Activated CD8-positive, alpha-beta T cell treated with anti-CD3 and anti-CD28 coated beads, Interleukin-2, amount 10 ng/mL, durations not matched to agents 7 days and 5 days (primary cell): Measurements from ENCODE around the gene NUDCD3. TPM values are rescaled to one million over a fixed set of nuclear protein-coding genes. Genes with fewer than 3 reads are reported as not detected.

Source experiments
- ATAC-seq: fragments of 150-1000 bp; cut with Tn5 transposase; one replicate; pipeline ENCODE4 v1.10.0; 2021; ENCODE audit warnings: moderate library complexity
- CTCF ChIA-PET: fragments of 350-600 bp; sonication (Branson Sonifier 250); formaldehyde crosslinking; loops from one replicate; lab custom pipeline; 2021; ENCODE audit warnings: antibody characterized with exemption; lab: Charles Lee
- POLR2A ChIA-PET: fragments of 350-600 bp; sonication (Branson Sonifier 250); formaldehyde crosslinking; loops from one replicate; lab custom pipeline; 2021; ENCODE audit warnings: antibody characterized with exemption; lab: Charles Lee
- DNase-seq: peaks from one replicate; pipeline ENCODE4 v3.0.0-alpha.2; 2020
- H3K27ac Mint-ChIP-seq: one replicate; pipeline ENCODE4 v1.8.0; 2021; ENCODE audit warnings: mild to moderate bottlenecking, mixed read lengths
- H3K27me3 Mint-ChIP-seq: one replicate; pipeline ENCODE4 v1.8.0; 2021; ENCODE audit warnings: low read depth, mixed read lengths
- H3K36me3 Mint-ChIP-seq: one replicate; pipeline ENCODE4 v1.8.0; 2021; ENCODE audit warnings: low read depth, mixed read lengths
- H3K4me1 Mint-ChIP-seq: one replicate; pipeline ENCODE4 v1.8.0; 2021; ENCODE audit warnings: low read depth, mixed read lengths
- H3K4me3 Mint-ChIP-seq: one replicate; pipeline ENCODE4 v1.8.0; 2021; ENCODE audit warnings: mild to moderate bottlenecking, mixed read lengths
- H3K9me3 Mint-ChIP-seq: one replicate; pipeline ENCODE4 v1.8.0; 2022; ENCODE audit warnings: mixed read lengths; ENCODE audit not compliant: insufficient read depth
- total RNA-seq, 2 experiments: library from RNA; stranded (reverse); gene quantifications; one replicate each; pipeline ENCODE4 v1.2.3, GENCODE V29; 2021

Gene NUDCD3
- total RNA-seq, 2 experiments from 2014 or later: 80.7 to 84.0 TPM

DNA sequence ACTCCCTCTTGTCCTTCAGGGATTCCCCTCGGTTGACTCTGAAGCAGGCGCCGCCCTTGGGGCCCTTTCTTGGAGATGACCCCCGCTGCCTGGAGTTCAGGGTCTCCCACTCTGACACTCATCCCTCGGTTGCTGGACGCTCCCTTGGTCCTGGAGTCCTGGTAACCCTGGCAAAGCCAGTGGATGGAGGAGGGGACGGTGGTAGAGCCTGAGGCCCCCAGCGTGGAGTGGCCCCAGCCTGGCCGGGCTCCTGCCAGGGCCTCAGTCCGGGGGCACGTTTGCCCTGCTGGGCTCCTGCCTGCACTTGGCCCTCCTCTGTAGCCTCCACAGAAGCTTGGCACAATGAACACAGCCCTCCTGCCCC lies 155.7 kb downstream of the NUDCD3 start:
- no peak overlapping the region for H3K4me3 Mint-ChIP-seq
- H3K4me1 Mint-ChIP-seq: no peaks in the 10 kb centered on the region
- ChIA-PET CTCF (no interaction called here), POLR2A (no interaction called here)
- peaks cover 27% of the 10 kb centered on the region for H3K27me3 Mint-ChIP-seq
- no peak for ATAC-seq
- no peak for DNase-seq
- no peak overlapping the region for H3K27ac Mint-ChIP-seq
- peaks cover 6% of the 10 kb centered on the region for H3K9me3 Mint-ChIP-seq
- H3K36me3 Mint-ChIP-seq: no peaks in the 10 kb centered on the region

- no peaks in the 10 kb centered on the region for H3K4me1 Mint-ChIP-seq
- ATAC-seq (no peak), DNase-seq (no peak)
- ChIA-PET CTCF (no interaction called here), POLR2A (no interaction called here)
- peaks cover 6% of the 10 kb centered on the region for H3K9me3 Mint-ChIP-seq
- no peak overlapping the region for H3K27ac Mint-ChIP-seq
- no peaks in the 10 kb centered on the region for H3K36me3 Mint-ChIP-seq
- no peak overlapping the region for H3K4me3 Mint-ChIP-seq
- peaks cover 27% of the 10 kb centered on the region for H3K27me3 Mint-ChIP-seq
Observed at GRCh38 chr7:44333911-44334733, 156.3 kb downstream of the NUDCD3 start.

- H3K36me3 Mint-ChIP-seq: no peaks in the 10 kb centered on the region
- no peak overlapping the region for H3K4me3 Mint-ChIP-seq
- ATAC-seq (no peak), DNase-seq (no peak)
- H3K27me3 Mint-ChIP-seq: peaks cover 17% of the 10 kb centered on the region
- H3K9me3 Mint-ChIP-seq: no peaks in the 10 kb centered on the region
- POLR2A ChIA-PET: no interaction called here
- H3K27ac Mint-ChIP-seq: no peak overlapping the region
- CTCF ChIA-PET: no interaction called here
- no peaks in the 10 kb centered on the region for H3K4me1 Mint-ChIP-seq
Observed at GRCh38 chr7:44331682-44332081, 158.8 kb downstream of the NUDCD3 start.

DNA sequence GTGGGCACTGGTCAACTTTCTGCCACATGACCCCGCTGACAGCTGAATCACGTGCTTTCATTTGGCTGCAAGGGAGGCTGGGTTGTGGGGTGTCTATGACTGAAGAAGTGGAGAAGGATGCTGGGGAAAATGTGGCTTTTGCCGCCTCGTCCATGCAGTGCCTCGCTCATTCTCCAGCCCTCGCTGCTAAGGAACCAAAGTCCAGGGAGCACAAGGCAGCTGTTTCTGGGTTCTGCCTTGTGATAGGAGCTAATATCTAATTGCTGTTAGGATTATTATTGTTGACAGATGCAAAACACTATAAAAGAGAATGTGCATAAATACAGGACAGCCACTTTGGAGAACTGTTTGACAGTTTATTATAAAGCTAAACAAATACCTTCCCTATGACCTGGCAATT lies 160.1 kb downstream of the NUDCD3 start:
- DNase-seq: no peak
- H3K4me1 Mint-ChIP-seq: peaks cover 3% of the 10 kb centered on the region

DNA sequence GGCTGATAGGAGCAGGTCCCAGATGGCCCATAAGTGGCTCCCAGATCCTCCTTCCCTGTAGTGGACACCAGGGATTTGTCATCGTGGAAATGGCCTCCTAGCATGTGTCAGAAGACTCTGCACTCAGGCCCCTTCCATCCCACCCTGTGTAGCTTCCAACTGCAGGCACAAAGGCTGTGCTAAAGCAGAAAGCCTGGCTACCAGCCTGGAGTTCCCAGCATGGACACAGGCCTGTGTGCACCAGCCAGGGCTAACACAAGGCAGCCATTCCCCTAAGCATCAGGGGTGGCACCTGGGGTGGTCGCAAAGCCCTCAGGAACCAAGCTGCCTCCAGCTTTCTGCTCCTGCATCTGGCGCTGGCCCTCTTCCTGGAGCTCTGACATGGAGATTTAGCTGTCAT lies 160.6 kb downstream of the NUDCD3 start:
- Mint-ChIP-seq H3K27me3 (peaks cover 20% of the 10 kb centered on the region), H3K27ac (no peak overlapping the region), H3K9me3 (no peaks in the 10 kb centered on the region), H3K4me3 (no peak overlapping the region), H3K4me1 (peaks cover 3% of the 10 kb centered on the region), H3K36me3 (no peaks in the 10 kb centered on the region)
- DNase-seq: no peak
- ChIA-PET POLR2A (interaction anchor here (0.6 kb wide), 1 partner anchor 417 kb away, joined by 4 read pairs; no protein-coding TSS in a partner anchor), CTCF (interaction anchor here (1.7 kb wide), 1 partner anchor 89 kb away, joined by 6 read pairs; no protein-coding TSS in a partner anchor)
- ATAC-seq: no peak

More for the DNA sequence above, 160.1 kb downstream of the NUDCD3 start:
- H3K9me3 Mint-ChIP-seq: no peaks in the 10 kb centered on the region
- no peak overlapping the region for H3K4me3 Mint-ChIP-seq
- ChIA-PET CTCF (interaction anchor here (1.7 kb wide), 1 partner anchor 89 kb away, joined by 6 read pairs; no protein-coding TSS in a partner anchor), POLR2A (interaction anchor here (0.6 kb wide), 1 partner anchor 417 kb away, joined by 4 read pairs; no protein-coding TSS in a partner anchor)
- no peaks in the 10 kb centered on the region for H3K36me3 Mint-ChIP-seq
- peaks cover 20% of the 10 kb centered on the region for H3K27me3 Mint-ChIP-seq
- no peak for ATAC-seq
- no peak overlapping the region for H3K27ac Mint-ChIP-seq

Other genes starting within 250 kb of the NUDCD3 start
- gene CAMK2B, start 165.1 kb downstream of the NUDCD3 start, total RNA-seq: not detected
- gene NPC1L1, start 50.7 kb upstream of the NUDCD3 start, total RNA-seq: not detected
- gene DDX56, start 83.2 kb upstream of the NUDCD3 start, total RNA-seq: 10 to 100 TPM; 83.6 to 86.5 TPM
- gene TMED4, start 91.6 kb upstream of the NUDCD3 start, total RNA-seq: 10 to 100 TPM; 63.8 to 65.9 TPM
- 100 to 1,000 TPM; 113 to 114 TPM for gene OGDH, start 116.0 kb upstream of the NUDCD3 start, total RNA-seq